ENCODE measurements around the gene HEATR3. TPM values are rescaled to one million over a fixed set of nuclear protein-coding genes. Genes with fewer than 3 reads are reported as not detected.

Gene HEATR3
- total and polyA plus RNA-seq, 2 of the 8 experiments (the other 6 are each of a cell fraction or from before 2014, with no cell fraction given): 13.0 to 29.2 TPM

GRCh38 chr16:50065624-50066481, at the start of gene HEATR3 (continued):
- no peak for TF ChIP-seq RXRA (IDR thresholded peaks at IDR 0.05; ENCODE audit: insufficient read depth, low read depth, low read length)
- peak; percentile 61 for TF ChIP-seq SAP30 (IDR thresholded peaks at IDR 0.05; ENCODE audit: insufficient read depth, insufficient replicate concordance, low read length)
- TF ChIP-seq KDM4A (IDR thresholded peaks at IDR 0.05; ENCODE audit: low read depth, low read length, severe bottlenecking): no peak
- no peak for TF ChIP-seq GABPA (IDR thresholded peaks at IDR 0.05; ENCODE audit: borderline replicate concordance, insufficient read depth, low read length)
- TF ChIP-seq YY1 (IDR thresholded peaks at IDR 0.05; ENCODE audit: low read depth, low read length): no peak
- no peak for TF ChIP-seq JUN (IDR thresholded peaks at IDR 0.05; ENCODE audit: low read depth, low read length)
- no peak for TF ChIP-seq CHD1 (IDR thresholded peaks at IDR 0.05; ENCODE audit: low read depth, low read length)
- peak in 1 of 2 experiments; percentile 29; a peak in 1 of 3 replicates for TF ChIP-seq POLR2A (IDR thresholded peaks at IDR 0.05; ENCODE audit: control extremely low read depth in 1 of 2, low read depth in 2 of 2, low read length in 2 of 2)
- peak; percentile 88 for TF ChIP-seq ASH2L (IDR thresholded peaks at IDR 0.05; ENCODE audit: low read length)
- no peak for TF ChIP-seq BCL11A (IDR thresholded peaks at IDR 0.05; ENCODE audit: low read depth in 2 of 2, low read length in 2 of 2)
- no peak for TF ChIP-seq CEBPB (IDR thresholded peaks at IDR 0.05; ENCODE audit: low read depth, low read length)
- TF ChIP-seq TCF12 (IDR thresholded peaks at IDR 0.05; ENCODE audit: low read depth, low read length): no peak
- TF ChIP-seq CBX8 (IDR thresholded peaks at IDR 0.05; ENCODE audit: borderline replicate concordance, low read depth, low read length): no peak
- no peak for TF ChIP-seq CHD2 (IDR thresholded peaks at IDR 0.05; ENCODE audit: low read length)
- TF ChIP-seq POU5F1 (IDR thresholded peaks at IDR 0.05; ENCODE audit: low read depth, low read length): no peak
- TF ChIP-seq HDAC2 (IDR thresholded peaks at IDR 0.05; ENCODE audit: borderline replicate concordance in 1 of 2, low read depth in 2 of 2, low read length in 2 of 2): peak in 1 of 2 experiments; percentile 71; a peak in 2 of 4 replicates
- no peak for TF ChIP-seq CTCF (IDR thresholded peaks at IDR 0.05; ENCODE audit: control extremely low read depth in 1 of 3, insufficient read depth in 1 of 3, low read depth in 1 of 3, low read length in 3 of 3)
- peak; percentile 91 for TF ChIP-seq MAX (IDR thresholded peaks at IDR 0.05)
- peak; percentile 90 for TF ChIP-seq NRF1 (IDR thresholded peaks at IDR 0.05; ENCODE audit: low read depth, low read length)
- TF ChIP-seq RFX5 (IDR thresholded peaks at IDR 0.05; ENCODE audit: borderline replicate concordance, low read depth, low read length): no peak
- TF ChIP-seq EZH2 (IDR thresholded peaks at IDR 0.05; ENCODE audit: low read depth, low read length, severe bottlenecking): no peak
- peak; percentile 39; the same call in 1 of the 2 replicates for TF ChIP-seq TAF1 (IDR thresholded peaks at IDR 0.05; ENCODE audit: low read depth, low read length)
